Neural crest cell (in vitro differentiated cells): ENCODE data around the gene HAPLN3. TPM values are rescaled to one million over a fixed set of nuclear protein-coding genes. Genes with fewer than 3 reads are reported as not detected.

Experiments
- DNase-seq: peaks from one replicate; pipeline ENCODE4 v3.0.0; 2021; ENCODE audit warnings: low read depth, mixed read lengths, low spot score
- H3K27ac Mint-ChIP-seq: one replicate; pipeline ENCODE4 v1.8.0; 2021; ENCODE audit warnings: mild to moderate bottlenecking, mixed read lengths; ENCODE audit not compliant: unreplicated experiment
- H3K27me3 Mint-ChIP-seq: 2 replicates; pipeline ENCODE4 v1.8.0; 2021; ENCODE audit warnings: low read depth, mild to moderate bottlenecking, mixed read lengths
- H3K36me3 Mint-ChIP-seq: 2 replicates; pipeline ENCODE4 v1.8.0; 2021; ENCODE audit warnings: low read depth, mild to moderate bottlenecking, mixed read lengths
- H3K4me1 Mint-ChIP-seq: 2 replicates; pipeline ENCODE4 v1.8.0; 2021; ENCODE audit warnings: mixed read lengths
- H3K4me3 Mint-ChIP-seq: one replicate; pipeline ENCODE4 v1.8.0; 2021; ENCODE audit warnings: mild to moderate bottlenecking, mixed read lengths
- H3K9me3 Mint-ChIP-seq: 2 replicates; pipeline ENCODE4 v1.8.0; 2021; ENCODE audit warnings: mixed read lengths
- CTCF ChIP-seq: fragments of 200-600 bp; sonication (generic); conservative IDR thresholded peaks from 2 replicates; pipeline ENCODE4 v1.5.0; 2021; ENCODE audit warnings: antibody characterized with exemption, mild to moderate bottlenecking
- total RNA-seq: library from RNA; stranded (reverse); gene quantifications from 2 replicates; pipeline ENCODE4 v1.2.1, GENCODE V29; 2021

Gene HAPLN3
- total RNA-seq, 1 donor from 2014 or later = 2.9 TPM

DNA sequence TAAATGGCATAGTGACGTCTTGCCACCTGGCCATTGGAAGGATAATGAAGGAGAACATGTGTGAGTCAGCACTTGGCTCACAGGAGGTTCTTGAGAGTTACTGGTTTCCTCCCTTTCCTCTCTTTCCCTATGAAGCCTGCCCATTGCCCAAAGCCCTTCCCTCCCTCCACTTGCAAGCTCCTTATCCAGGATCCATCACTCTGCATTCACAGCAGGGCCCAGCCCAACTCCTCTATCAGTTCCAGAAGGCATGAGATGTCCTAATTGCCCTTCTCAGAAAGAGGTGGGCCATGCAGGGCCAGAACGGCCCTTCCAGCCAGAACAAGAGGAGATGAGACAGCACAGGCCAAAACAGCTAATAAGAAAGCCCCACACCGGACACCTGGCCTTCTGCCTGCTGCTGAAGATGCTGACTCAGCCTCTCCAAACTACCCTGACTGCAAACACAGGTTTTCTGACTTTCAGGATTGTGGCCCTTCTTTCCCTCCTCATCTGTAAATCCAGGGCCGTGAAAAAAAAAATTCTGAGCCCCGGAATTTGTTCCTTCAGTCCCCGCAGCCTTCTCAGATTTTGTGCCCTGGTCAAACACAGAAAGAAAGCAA, 29.7 kb downstream of the HAPLN3 start:
- Mint-ChIP-seq H3K4me1 (no peaks in the 10 kb centered on the region), H3K27me3 (no peaks in the 10 kb centered on the region), H3K27ac (no peak overlapping the region), H3K4me3 (no peak overlapping the region), H3K36me3 (no peaks in the 10 kb centered on the region), H3K9me3 (peaks cover 8% of the 10 kb centered on the region)
- TF ChIP-seq CTCF = no peak
- DNase-seq = no peak

DNA sequence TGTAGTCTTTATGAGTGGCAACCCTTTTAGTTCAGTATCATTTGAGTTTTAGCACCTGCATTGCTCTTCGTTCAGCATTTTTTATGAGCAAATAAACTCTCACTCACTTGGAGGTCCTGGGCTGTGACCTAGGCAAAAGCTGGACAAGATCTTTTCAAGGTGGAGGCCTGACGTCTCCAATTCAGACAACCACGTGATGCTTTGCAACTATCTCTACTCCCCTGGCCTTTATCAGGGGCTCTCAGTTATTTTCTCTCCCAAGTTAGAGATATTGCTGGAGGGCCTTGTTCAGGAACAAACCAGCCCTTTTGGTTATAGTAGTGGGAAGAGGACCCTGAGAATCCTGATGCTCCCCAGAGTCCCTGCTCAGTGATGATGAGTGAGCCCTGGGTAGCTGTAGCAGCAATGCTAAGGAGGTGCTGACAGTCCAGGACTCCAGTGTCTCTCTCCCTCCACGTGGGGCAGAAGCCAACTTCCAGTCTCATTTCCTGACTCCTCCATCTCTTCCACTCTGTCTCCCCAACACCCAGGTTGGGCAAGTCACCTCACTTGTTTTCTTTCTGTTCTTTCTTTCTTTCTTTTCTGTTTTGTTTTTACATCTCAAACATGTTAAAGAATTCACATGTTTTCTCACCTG, 30.4 kb downstream of the HAPLN3 start:
- Mint-ChIP-seq H3K9me3 (peaks cover 4% of the 10 kb centered on the region), H3K27me3 (no peaks in the 10 kb centered on the region), H3K27ac (no peak overlapping the region), H3K4me1 (no peaks in the 10 kb centered on the region), H3K4me3 (no peak overlapping the region), H3K36me3 (no peaks in the 10 kb centered on the region)
- no peak for TF ChIP-seq CTCF
- DNase-seq = no peak

GRCh38 chr15:88863412-88863811, 31.9 kb downstream of the HAPLN3 start:
- Mint-ChIP-seq H3K36me3 (no peaks in the 10 kb centered on the region), H3K9me3 (peaks cover 4% of the 10 kb centered on the region), H3K4me1 (no peaks in the 10 kb centered on the region), H3K4me3 (no peak overlapping the region), H3K27me3 (peaks cover 2% of the 10 kb centered on the region), H3K27ac (no peak overlapping the region)
- no peak for DNase-seq
- no peak for TF ChIP-seq CTCF

DNA sequence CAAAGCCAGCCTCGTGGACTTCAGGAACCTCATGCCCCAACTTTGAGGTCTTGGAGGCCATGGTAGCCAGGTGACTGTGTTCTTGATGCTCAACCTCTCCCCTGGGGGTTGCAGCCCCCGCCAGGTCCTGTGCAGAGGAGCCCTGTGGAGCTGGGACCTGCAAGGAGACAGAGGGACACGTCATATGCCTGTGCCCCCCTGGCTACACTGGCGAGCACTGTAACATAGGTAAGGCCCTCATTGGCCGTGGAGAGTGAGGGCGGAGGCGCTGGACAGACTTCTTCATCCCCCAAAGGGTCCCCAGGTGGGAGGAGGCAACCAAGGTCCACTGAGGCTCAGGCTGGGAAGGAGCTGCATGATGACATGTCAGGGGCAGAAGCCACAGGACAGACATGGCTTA, 35.1 kb downstream of the HAPLN3 start:
- no peak for DNase-seq
- Mint-ChIP-seq H3K4me1 (no peaks in the 10 kb centered on the region), H3K9me3 (no peaks in the 10 kb centered on the region), H3K4me3 (no peak overlapping the region), H3K36me3 (no peaks in the 10 kb centered on the region), H3K27ac (no peak overlapping the region), H3K27me3 (peaks cover 2% of the 10 kb centered on the region)
- no peak for TF ChIP-seq CTCF

- Mint-ChIP-seq H3K27me3 (peaks cover 3% of the 10 kb centered on the region), H3K4me1 (no peaks in the 10 kb centered on the region), H3K9me3 (no peaks in the 10 kb centered on the region), H3K4me3 (no peak overlapping the region), H3K27ac (no peak overlapping the region), H3K36me3 (no peaks in the 10 kb centered on the region)
- TF ChIP-seq CTCF = no peak
- DNase-seq = no peak
Measured at GRCh38 chr15:88859550-88859949, 35.8 kb downstream of the HAPLN3 start.
